GM10248 (cell line): ENCODE measurements around the gene SVIL.
"Not testable (repeated sequence)": the region's sequence is repeated elsewhere in the genome, so short reads cannot be mapped to it uniquely, and the experiment has no call there.

ENCODE experiments used
- CTCF ChIA-PET: fragments of 300-600 bp; sonication (Branson Sonifier 250); formaldehyde crosslinking; extraction: SDS; loops from one replicate; lab custom pipeline; 2021; ENCODE audit warnings: antibody characterized with exemption; lab: Yijun Ruan, JAX
- POLR2A ChIA-PET: fragments of 350-650 bp; sonication (Branson Sonifier 250); formaldehyde crosslinking; extraction: SDS; loops from one replicate; lab custom pipeline; 2020; ENCODE audit warnings: antibody characterized with exemption; lab: Yijun Ruan, JAX
- DNase-seq: peaks from one replicate; pipeline ENCODE4 v3.0.0; 2012; ENCODE audit errors: extremely low spot score
- CTCF ChIP-seq: IDR thresholded peaks from 2 replicates; pipeline ENCODE4 v1.5.1; 2012; ENCODE audit warnings: mild to moderate bottlenecking, low read depth; ENCODE audit errors: extremely low read depth, missing control alignments, control extremely low read depth

SVIL gene

GRCh38 chr10:29590915-29591650, 43.7 kb downstream of the SVIL start:
- POLR2A ChIA-PET, result no interaction called here
- no peak for DNase-seq
- CTCF ChIA-PET, result interaction anchor here (0.7 to 3.9 kb wide), 16 partner anchors 8 to 214 kb away, joined by 3 to 25 read pairs (median 4); no protein-coding TSS in a partner anchor
- no peak for TF ChIP-seq CTCF

- TF ChIP-seq CTCF, result no peak
- ChIA-PET CTCF (interaction anchor here (1.6 to 3.9 kb wide), 3 partner anchors 12 to 36 kb away, joined by 3 to 25 read pairs (median 13); no protein-coding TSS in a partner anchor), POLR2A (no interaction called here)
- no peak for DNase-seq
Observed at GRCh38 chr10:29588629-29589421, 45.9 kb downstream of the SVIL start.

GRCh38 chr10:29587750-29588628, 46.8 kb downstream of the SVIL start:
- CTCF ChIA-PET, result interaction anchor here (2.3 to 3.9 kb wide), 2 partner anchors 13 to 21 kb away, joined by 4 to 25 read pairs; no protein-coding TSS in a partner anchor

GRCh38 chr10:29587102-29587749, 47.5 kb downstream of the SVIL start:
- DNase-seq, POLR2A ChIA-PET: not testable (repeated sequence)
- CTCF ChIA-PET, result interaction anchor here (0.9 to 2.3 kb wide), 2 partner anchors 22 to 286 kb away, joined by 3 to 4 read pairs; no protein-coding TSS in a partner anchor

More at GRCh38 chr10:29587750-29588628, 46.8 kb downstream of the SVIL start:
- POLR2A ChIA-PET, DNase-seq: not testable (repeated sequence)

GRCh38 chr10:29586509-29586908, 48.3 kb downstream of the SVIL start:
- POLR2A ChIA-PET, result no interaction called here
- CTCF ChIA-PET, result interaction anchor here (0.9 to 2.3 kb wide), 2 partner anchors 22 to 287 kb away, joined by 3 to 4 read pairs; no protein-coding TSS in a partner anchor
- no peak for DNase-seq

GRCh38 chr10:29585488-29585976, 49.2 kb downstream of the SVIL start:
- no peak for TF ChIP-seq CTCF
- no peak for DNase-seq
- CTCF ChIA-PET, result interaction anchor here (2.3 kb wide), 1 partner anchor 23 kb away, joined by 4 read pairs; no protein-coding TSS in a partner anchor
- POLR2A ChIA-PET, result no interaction called here

More at GRCh38 chr10:29586509-29586908, 48.3 kb downstream of the SVIL start:
- TF ChIP-seq CTCF, result no peak

GRCh38 chr10:29584436-29584835, 50.3 kb downstream of the SVIL start:
- ChIA-PET CTCF (no interaction called here), POLR2A (interaction anchor here (0.7 kb wide), 1 partner anchor 33 kb away, joined by 4 read pairs; no protein-coding TSS in a partner anchor)
- no peak for TF ChIP-seq CTCF

More at GRCh38 chr10:29584436-29584835, 50.3 kb downstream of the SVIL start:
- no peak for DNase-seq
